ENCODE data around the gene C20orf204. TPM values are rescaled to one million over a fixed set of nuclear protein-coding genes. Genes with fewer than 3 reads are reported as not detected.

C20orf204 gene
- total and polyA plus RNA-seq, 9 of the 15 experiments (the other 6 are each of a cell fraction or from before 2014, with no cell fraction given) = 0.11 to 1.1 (median 0.36) TPM; not detected in 2

GRCh38 chr20:64069209-64069613 lies 33.2 kb downstream of the C20orf204 start:
- DNase-seq (ENCODE audit: extremely low read depth in 1 of 4, low spot score in 3 of 4) = no peak
- no peak for FAIRE-seq
- H2AFZ ChIP-seq (ENCODE audit: low read depth, low read length) = no peak overlapping the region
- H3K4me1 ChIP-seq (replicated peaks in 1 of 2; ENCODE audit: control insufficient read depth in 2 of 2, insufficient read depth in 2 of 2, low read length in 2 of 2) = peaks cover 24 to 93% of the 10 kb centered on the region in 2 experiments
- TF ChIP-seq RBM22 (IDR thresholded peaks at IDR 0.05; ENCODE audit: low read depth, low read length, poor library complexity, severe bottlenecking) = peak; percentile 16
- TF ChIP-seq IFI16 (CRISPR knock-in tag; IDR thresholded peaks at IDR 0.05) = no peak
- TF ChIP-seq DMBX1 (CRISPR knock-in tag; IDR thresholded peaks at IDR 0.05; ENCODE audit: borderline replicate concordance) = no peak
- TF ChIP-seq ZBTB33 (CRISPR knock-in tag; IDR thresholded peaks at IDR 0.05) = peak; percentile 58; the same call in 1 of the 2 replicates
- BruUV-seq (replicated peaks) = no TSS peak
- no peak for ATAC-seq
- H3K4me3 ChIP-seq = no peak overlapping the region
- H3K27me3 ChIP-seq (ENCODE audit: control insufficient read depth in 2 of 2, insufficient read depth in 2 of 2, low read length in 2 of 2) = no peaks in the 10 kb centered on the region
- CTCF ChIA-PET (ENCODE audit: low intra/inter-chr PET ratio) = no interaction called here
- H4K20me1 ChIP-seq (replicated peaks; ENCODE audit: control insufficient read depth, insufficient read depth, low read length) = no peaks in the 10 kb centered on the region
- H3K79me2 ChIP-seq (ENCODE audit: control insufficient read depth, insufficient read depth, low read length) = no peaks in the 10 kb centered on the region
- peaks cover 7% of the 10 kb centered on the region; the same call in 1 of the 3 replicates for H3K36me3 ChIP-seq (ENCODE audit: control insufficient read depth, insufficient read depth, low read length)
- H3K27ac ChIP-seq (ENCODE audit: extremely low read depth, low read depth, low read length) = no peak overlapping the region
- in situ Hi-C loops (cut with MboI) = no loop called here
- peaks cover 3% of the 10 kb centered on the region for H3K9me1 ChIP-seq (ENCODE audit: control insufficient read depth, insufficient read depth, low read length)
- POLR2A ChIA-PET = interaction anchor here (0.6 kb wide), 1 partner anchor 999 kb away, joined by 3 read pairs; no protein-coding TSS in a partner anchor
- WGBS (ENCODE audit: insufficient coverage, low coverage, missing lambda C conversion rate) = 63% methylated on average over 20 of the region's 20 CpGs
- peak overlapping the region in 1 of 2 experiments; percentile 14; a peak in 1 of 4 replicates for H3K9ac ChIP-seq (ENCODE audit: insufficient read depth in 1 of 2, low read depth in 2 of 2, low read length in 2 of 2)
- no peaks in the 10 kb centered on the region for H3K9me3 ChIP-seq (replicated peaks; ENCODE audit: control insufficient read depth, insufficient read depth, low read depth, low read length)
- H3K4me2 ChIP-seq (ENCODE audit: insufficient read depth, low read length) = no peak overlapping the region
- intact Hi-C loops (cut with micrococcal nuclease) = no loop called here
